Measurements from ENCODE around the gene ARAP2.

Gene ARAP2

GRCh38 chr4:36037127-36037526, 207.2 kb downstream of the ARAP2 start:
- DNase-seq, result no peak

GRCh38 chr4:36029951-36030350, 214.4 kb downstream of the ARAP2 start:
- DNase-seq, result no peak

DNA sequence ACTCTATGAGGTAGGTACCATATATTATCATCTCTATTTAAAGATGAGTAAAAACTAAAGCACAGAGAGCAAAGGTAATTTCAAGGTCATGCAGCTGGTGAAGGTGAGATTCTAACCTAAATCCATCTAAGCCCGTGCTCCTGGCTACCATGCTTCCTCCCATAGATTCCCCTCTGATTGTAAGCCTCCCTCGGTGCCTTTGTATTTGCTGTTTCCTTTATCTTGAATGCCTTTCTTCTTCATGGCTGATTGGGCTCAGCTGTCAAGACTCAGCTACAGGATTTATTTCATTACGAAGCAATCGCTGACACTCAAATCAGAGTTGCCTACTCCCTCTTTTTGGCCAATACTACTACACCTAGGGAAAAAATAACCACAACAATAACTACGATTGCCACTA, 217.1 kb downstream of the ARAP2 start:
- DNase-seq, result no peak

GRCh38 chr4:36026348-36026880, 217.9 kb downstream of the ARAP2 start:
- no peak for DNase-seq

GRCh38 chr4:36024901-36025660, 219.2 kb downstream of the ARAP2 start:
- DNase-seq, result no peak

DNA sequence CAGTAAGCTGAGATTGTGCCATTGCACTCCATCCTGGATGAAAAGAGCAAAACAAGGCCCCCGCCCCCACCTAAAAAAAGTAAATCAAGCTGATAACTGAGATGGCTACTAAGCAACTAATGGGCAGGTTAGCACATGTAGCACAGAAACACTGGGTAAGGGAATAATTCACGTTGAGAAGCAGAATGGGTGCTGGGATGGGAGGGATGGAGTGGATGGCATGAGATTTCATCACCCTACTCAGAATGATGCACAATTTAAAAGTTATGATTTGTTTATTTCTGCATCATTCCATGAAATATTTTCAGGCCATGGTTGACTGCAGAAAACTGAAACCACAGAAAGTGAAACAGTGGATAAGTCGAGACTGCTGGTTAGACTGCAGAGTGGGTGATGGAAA, 224.0 kb downstream of the ARAP2 start:
- no peak for DNase-seq

All from stimulated activated CD4-positive, alpha-beta T cell treated with anti-CD3 and anti-CD28 coated beads, Interleukin-1b, Interleukin-23, amount 100 ng/mL, for 48 hours (primary cell).